Measurements from ENCODE around the gene ACTN1.

DNA sequence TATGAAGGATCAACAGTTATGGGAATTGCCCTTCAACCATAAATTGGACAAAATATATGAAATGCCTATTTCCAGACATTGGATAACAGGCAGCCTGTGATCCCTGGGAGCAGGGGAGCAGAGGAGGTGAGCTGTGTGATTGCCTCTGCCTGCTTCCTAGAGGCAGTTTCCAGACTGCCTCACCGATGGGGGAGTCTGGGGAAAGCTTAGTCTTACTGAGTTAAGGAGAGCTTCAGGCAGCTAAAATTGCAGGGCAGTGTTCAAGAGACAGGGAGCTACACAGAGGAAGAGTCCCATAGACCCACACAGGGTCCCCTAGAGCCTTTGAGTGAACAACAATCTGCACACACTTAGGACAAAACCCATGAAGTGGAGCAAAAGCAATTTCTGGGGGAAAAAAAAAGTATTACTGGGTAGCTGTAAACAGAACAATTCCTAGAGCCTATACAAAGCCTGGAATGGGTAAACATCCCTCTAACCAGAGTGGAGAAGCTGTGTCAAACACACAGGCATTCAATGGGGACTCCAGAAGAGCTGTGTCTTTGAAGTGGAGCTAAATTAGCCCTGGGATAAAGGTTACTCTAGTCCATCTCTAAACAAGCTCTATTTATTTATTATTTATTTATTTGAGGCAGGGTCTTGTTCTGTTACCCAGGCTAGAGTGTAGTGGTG, 48.3 kb upstream of the ACTN1 start:
- TF ChIP-seq EZH2phosphoT487 (IDR thresholded peaks at IDR 0.05; ENCODE audit: unreplicated experiment) (no peak), JUNB (IDR thresholded peaks at IDR 0.05; ENCODE audit: unreplicated experiment) (no peak), POLR2AphosphoS5 (IDR thresholded peaks at IDR 0.05; ENCODE audit: low read depth) (no peak), EZH2 (IDR thresholded peaks at IDR 0.05; ENCODE audit: low read depth, unreplicated experiment) (no peak), ZNF114 (CRISPR knock-in tag; IDR thresholded peaks at IDR 0.05) (no peak), ETS1 (IDR thresholded peaks at IDR 0.05) (no peak), REST (IDR thresholded peaks at IDR 0.05; ENCODE audit: unreplicated experiment) (no peak), CREB1 (CRISPR knock-in tag; IDR thresholded peaks at IDR 0.05; ENCODE audit: low read depth) (no peak)
- TF ChIP-seq, protein P1, sequence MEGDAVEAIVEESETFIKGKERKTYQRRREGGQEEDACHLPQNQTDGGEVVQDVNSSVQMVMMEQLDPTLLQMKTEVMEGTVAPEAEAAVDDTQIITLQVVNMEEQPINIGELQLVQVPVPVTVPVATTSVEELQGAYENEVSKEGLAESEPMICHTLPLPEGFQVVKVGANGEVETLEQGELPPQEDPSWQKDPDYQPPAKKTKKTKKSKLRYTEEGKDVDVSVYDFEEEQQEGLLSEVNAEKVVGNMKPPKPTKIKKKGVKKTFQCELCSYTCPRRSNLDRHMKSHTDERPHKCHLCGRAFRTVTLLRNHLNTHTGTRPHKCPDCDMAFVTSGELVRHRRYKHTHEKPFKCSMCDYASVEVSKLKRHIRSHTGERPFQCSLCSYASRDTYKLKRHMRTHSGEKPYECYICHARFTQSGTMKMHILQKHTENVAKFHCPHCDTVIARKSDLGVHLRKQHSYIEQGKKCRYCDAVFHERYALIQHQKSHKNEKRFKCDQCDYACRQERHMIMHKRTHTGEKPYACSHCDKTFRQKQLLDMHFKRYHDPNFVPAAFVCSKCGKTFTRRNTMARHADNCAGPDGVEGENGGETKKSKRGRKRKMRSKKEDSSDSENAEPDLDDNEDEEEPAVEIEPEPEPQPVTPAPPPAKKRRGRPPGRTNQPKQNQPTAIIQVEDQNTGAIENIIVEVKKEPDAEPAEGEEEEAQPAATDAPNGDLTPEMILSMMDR (conservative IDR thresholded peaks at IDR 0.05; ENCODE audit: low read depth in 2 of 2), result no peak
